Body of pancreas (tissue), 4 donors: Measurements from ENCODE around the gene FLRT2. TPM values are rescaled to one million over a fixed set of nuclear protein-coding genes. Genes with fewer than 3 reads are reported as not detected.
A peak's percentile ranks its signal among the peaks of the same experiment; 100 is the strongest.

ENCODE experiments used
- ATAC-seq: fragments of 150-250 bp; one replicate; pipeline ENCODE4 v1.9.1; 2016
- DNase-seq, 4 donors: peaks; one replicate each; pipeline ENCODE4 v3.0.0-alpha.2; 2019
- H3K27ac ChIP-seq, 4 donors: fragments of 200-600 bp; sonication (generic); 1 replicate in 3 of 4; 2 replicates in 1 of 4; pipeline versions ENCODE4 v1.5.1 to v1.6.1; 2016 to 2019; ENCODE audit warnings: mild to moderate bottlenecking in 1 of 4, mixed read lengths in 1 of 4, moderate library complexity in 1 of 4
- H3K27me3 ChIP-seq, 2 donors: fragments of 200-600 bp; sonication (generic); one replicate each; pipeline ENCODE4 v1.6.0; 2016; ENCODE audit warnings: mild to moderate bottlenecking in 1 of 2
- H3K36me3 ChIP-seq, 2 donors: fragments of 200-600 bp; sonication (generic); replicated peaks in 1 of 2; 2 replicates each; pipeline ENCODE4 v1.5.1; 2016; ENCODE audit warnings: low read depth in 2 of 2; ENCODE audit not compliant: insufficient read depth in 1 of 2
- H3K4me1 ChIP-seq: fragments of 200-600 bp; sonication (generic); one replicate; pipeline ENCODE4 v1.6.0; 2016
- H3K4me3 ChIP-seq, 2 donors: fragments of 200-600 bp; sonication (generic); 1 replicate in 1 of 2; 2 replicates in 1 of 2; pipeline ENCODE4 v1.5.1; 2016 to 2019
- H3K9me3 ChIP-seq, 3 donors: fragments of 200-600 bp; sonication (generic); 1 replicate in 2 of 3; 2 replicates in 1 of 3; pipeline ENCODE4 v1.5.1; 2016
- POLR2A ChIP-seq, 3 donors: fragments of 450-650 bp; IDR thresholded peaks; one replicate each; pipeline ENCODE4 v1.6.1; 2016; ENCODE audit warnings: antibody characterized with exemption in 3 of 3, mild to moderate bottlenecking in 2 of 3
- WGBS, 2 donors: methylation state at CpG; one replicate each; pipeline ENCODE4 v1.1.5; 2017; 5-methylcytosine and 5-hydroxymethylcytosine counted together
- intact Hi-C: fragments of 100-400 bp; cut with DNase I; formaldehyde crosslinking; loops from one replicate; pipeline ENCODE4 v1.15.1; 2023
- total RNA-seq, 2 donors: library from RNA; depleted of rRNA; stranded (reverse); fragments of >200 nt; gene quantifications; one replicate each; pipeline ENCODE4 v1.1.0, GENCODE V29; 2016
- TF ChIP-seq, protein P1 (sequence below), 7 experiments: fragments of 450-650 bp in 4 of 7; fragments of 200-600 bp in 3 of 7; sonication (generic) in 3 of 7; IDR thresholded peaks; one replicate each; pipeline ENCODE4 v1.5.1; 2016 to 2019; ENCODE audit warnings: antibody characterized with exemption in 7 of 7

FLRT2 gene
- total RNA-seq, 2 donors from 2014 or later: 37.6 to 114 TPM

DNA sequence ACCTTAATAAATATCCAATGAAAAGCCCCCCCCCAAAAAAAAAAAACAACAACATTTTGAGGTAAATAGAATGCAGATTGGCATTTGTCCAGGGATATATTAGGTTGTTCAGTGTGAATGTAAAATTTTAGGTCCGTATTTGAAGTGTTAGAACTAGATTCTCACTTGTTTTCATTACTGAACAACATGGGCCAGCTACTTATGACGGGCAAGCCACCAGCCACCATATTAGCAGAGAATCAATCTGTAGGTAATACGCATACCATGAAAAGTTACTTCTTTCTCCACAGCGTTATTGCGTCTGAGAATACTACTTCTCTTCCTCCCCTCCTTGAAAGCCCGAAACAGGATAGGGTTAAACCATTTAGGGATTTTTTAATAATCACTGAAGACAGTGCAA lies 5.4 kb downstream of the FLRT2 start:
- 35 to 40% methylated on average over 6 of the region's 6 CpGs for WGBS, 2 donors
- H3K27me3 ChIP-seq: no peaks in the 10 kb centered on the region
- peak overlapping the region in 1 of 2 donors; percentile 55 for H3K4me3 ChIP-seq
- H3K4me1 ChIP-seq: peaks cover 25% of the 10 kb centered on the region
- TF ChIP-seq, protein P1, sequence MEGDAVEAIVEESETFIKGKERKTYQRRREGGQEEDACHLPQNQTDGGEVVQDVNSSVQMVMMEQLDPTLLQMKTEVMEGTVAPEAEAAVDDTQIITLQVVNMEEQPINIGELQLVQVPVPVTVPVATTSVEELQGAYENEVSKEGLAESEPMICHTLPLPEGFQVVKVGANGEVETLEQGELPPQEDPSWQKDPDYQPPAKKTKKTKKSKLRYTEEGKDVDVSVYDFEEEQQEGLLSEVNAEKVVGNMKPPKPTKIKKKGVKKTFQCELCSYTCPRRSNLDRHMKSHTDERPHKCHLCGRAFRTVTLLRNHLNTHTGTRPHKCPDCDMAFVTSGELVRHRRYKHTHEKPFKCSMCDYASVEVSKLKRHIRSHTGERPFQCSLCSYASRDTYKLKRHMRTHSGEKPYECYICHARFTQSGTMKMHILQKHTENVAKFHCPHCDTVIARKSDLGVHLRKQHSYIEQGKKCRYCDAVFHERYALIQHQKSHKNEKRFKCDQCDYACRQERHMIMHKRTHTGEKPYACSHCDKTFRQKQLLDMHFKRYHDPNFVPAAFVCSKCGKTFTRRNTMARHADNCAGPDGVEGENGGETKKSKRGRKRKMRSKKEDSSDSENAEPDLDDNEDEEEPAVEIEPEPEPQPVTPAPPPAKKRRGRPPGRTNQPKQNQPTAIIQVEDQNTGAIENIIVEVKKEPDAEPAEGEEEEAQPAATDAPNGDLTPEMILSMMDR (IDR thresholded peaks at IDR 0.05): no peak
- TF ChIP-seq POLR2A (IDR thresholded peaks at IDR 0.05): no peak
- peak overlapping the region in 3 of 4 donors; percentile 75 to 91 (median 90) for H3K27ac ChIP-seq
- no peaks in the 10 kb centered on the region for H3K9me3 ChIP-seq
- no peak for ATAC-seq
- DNase-seq: no peak
- intact Hi-C loops: no loop called here
- no peaks in the 10 kb centered on the region for H3K36me3 ChIP-seq

DNA sequence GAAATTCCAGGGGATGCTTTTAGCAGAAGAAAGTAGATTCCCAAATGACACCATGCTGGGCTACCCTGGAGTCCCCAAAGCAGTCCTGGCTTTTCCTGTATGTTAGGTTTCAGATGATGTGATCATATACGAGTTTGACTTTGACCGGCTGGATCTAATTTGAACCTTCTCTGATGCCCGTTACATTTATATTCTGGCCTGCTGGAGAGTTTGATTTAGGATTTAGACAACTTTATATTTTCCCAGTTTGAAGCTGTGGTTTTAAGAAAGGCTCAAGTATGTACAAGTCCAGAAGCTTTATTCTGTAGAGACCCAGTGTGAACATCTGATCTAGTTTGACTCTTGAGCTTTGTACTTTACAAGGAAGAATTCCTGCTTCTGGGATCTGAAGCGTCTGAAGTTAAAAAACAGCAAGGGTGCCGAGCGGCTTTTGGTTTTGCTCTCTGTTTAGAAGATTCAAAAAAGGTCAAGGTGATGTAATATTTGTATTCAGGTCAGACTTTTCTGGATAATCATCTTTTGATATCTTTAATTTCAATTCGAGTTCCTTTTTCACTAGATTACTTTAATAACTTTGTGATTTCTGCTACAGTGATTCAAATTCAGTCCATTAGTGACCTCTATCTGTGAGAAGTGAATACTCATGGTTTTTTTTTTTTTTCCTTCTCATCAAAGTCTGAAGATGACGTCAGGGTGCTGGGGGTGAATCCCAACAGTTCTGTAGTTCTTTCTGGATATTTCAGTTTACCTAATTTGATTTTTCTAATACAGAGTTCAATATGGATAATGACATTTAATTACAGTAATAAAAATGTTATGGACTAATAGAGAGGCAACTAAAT lies 6.3 kb downstream of the FLRT2 start:
- peak in 3 of 4 donors; percentile 19 to 34 (median 34) for DNase-seq
- Histone ChIP-seq H3K27me3 (no peaks in the 10 kb centered on the region), H3K36me3 (peaks cover 0 to under 1% of the 10 kb centered on the region in 2 donors), H3K9me3 (no peaks in the 10 kb centered on the region), H3K4me3 (no peak overlapping the region), H3K27ac (peak overlapping the region in 3 of 4 donors; percentile 75 to 91 (median 90)), H3K4me1 (peaks cover 34% of the 10 kb centered on the region)
- TF ChIP-seq POLR2A (IDR thresholded peaks at IDR 0.05): no peak
- TF ChIP-seq, protein P1 (IDR thresholded peaks at IDR 0.05): peak in 6 of 7 experiments; percentile 23 to 65 (median 56)
- intact Hi-C loops: no loop called here
- 2 to 10% methylated on average over 8 of the region's 8 CpGs for WGBS, 2 donors
- ATAC-seq: peak; percentile 23

DNA sequence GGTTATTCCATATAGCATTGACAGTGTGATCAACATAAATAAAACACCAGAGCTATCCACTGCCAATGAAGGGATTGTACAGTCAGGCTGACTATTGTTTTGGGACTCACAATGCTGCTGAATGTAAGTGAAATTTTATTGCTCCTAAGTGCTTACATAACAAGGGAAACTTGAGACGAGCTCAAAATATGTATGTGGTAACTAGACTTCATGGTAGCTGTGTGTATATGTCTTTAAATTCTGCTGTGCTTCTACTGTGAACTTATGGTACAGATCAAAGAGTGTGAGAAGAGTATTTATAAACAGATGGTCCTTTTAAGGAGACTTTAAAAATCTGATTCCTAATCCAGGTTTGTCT lies 6.9 kb downstream of the FLRT2 start:
- Histone ChIP-seq H3K9me3 (no peaks in the 10 kb centered on the region), H3K36me3 (peaks cover 0 to 3% of the 10 kb centered on the region in 2 donors), H3K27me3 (no peaks in the 10 kb centered on the region), H3K4me3 (no peak overlapping the region), H3K27ac (peak overlapping the region in 3 of 4 donors; percentile 33 to 91 (median 90)), H3K4me1 (peaks cover 40% of the 10 kb centered on the region)
- intact Hi-C loops: no loop called here
- ATAC-seq (no peak), DNase-seq (no peak)
- WGBS, 2 donors: 0 to 21% methylated on average over 1 of the region's 1 CpG
- no peak for TF ChIP-seq POLR2A (IDR thresholded peaks at IDR 0.05)
- TF ChIP-seq, protein P1 (IDR thresholded peaks at IDR 0.05): no peak

DNA sequence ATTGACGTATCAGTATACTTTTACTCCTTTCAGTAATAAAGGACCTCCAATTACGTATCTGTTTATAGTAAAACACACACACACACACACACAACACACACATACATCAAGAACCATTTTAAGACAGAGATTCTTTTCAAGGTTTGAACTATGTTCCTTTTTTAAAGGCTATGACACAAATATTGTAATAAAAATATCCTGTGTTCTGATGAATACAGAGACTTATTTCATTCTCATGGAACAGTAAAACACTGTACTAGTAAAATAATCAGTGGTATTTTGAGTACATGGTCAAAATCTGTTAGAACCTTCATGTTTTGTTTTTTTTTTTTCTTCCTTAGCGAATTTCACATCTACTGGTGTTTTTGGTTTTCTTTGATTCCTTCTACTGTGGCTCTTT lies 7.6 kb downstream of the FLRT2 start:
- peaks cover 44% of the 10 kb centered on the region for H3K4me1 ChIP-seq
- 42 to 52% methylated on average over 3 of the region's 3 CpGs for WGBS, 2 donors
- no peak for ATAC-seq
- H3K27me3 ChIP-seq: no peaks in the 10 kb centered on the region
- peaks cover 0 to 6% of the 10 kb centered on the region in 2 donors for H3K36me3 ChIP-seq
- intact Hi-C loops: no loop called here
- no peak overlapping the region for H3K4me3 ChIP-seq
- H3K27ac ChIP-seq: peak overlapping the region in 1 of 4 donors; percentile 91
- TF ChIP-seq, protein P1 (IDR thresholded peaks at IDR 0.05): no peak
- no peaks in the 10 kb centered on the region for H3K9me3 ChIP-seq
- DNase-seq: no peak
